ENCODE results near the gene SYTL2. TPM values are rescaled to one million over a fixed set of nuclear protein-coding genes. Genes with fewer than 3 reads are reported as not detected.
"Not testable (repeated sequence)": the region's sequence is repeated elsewhere in the genome, so short reads cannot be mapped to it uniquely, and the experiment has no call there.

The SYTL2 gene, protein sequence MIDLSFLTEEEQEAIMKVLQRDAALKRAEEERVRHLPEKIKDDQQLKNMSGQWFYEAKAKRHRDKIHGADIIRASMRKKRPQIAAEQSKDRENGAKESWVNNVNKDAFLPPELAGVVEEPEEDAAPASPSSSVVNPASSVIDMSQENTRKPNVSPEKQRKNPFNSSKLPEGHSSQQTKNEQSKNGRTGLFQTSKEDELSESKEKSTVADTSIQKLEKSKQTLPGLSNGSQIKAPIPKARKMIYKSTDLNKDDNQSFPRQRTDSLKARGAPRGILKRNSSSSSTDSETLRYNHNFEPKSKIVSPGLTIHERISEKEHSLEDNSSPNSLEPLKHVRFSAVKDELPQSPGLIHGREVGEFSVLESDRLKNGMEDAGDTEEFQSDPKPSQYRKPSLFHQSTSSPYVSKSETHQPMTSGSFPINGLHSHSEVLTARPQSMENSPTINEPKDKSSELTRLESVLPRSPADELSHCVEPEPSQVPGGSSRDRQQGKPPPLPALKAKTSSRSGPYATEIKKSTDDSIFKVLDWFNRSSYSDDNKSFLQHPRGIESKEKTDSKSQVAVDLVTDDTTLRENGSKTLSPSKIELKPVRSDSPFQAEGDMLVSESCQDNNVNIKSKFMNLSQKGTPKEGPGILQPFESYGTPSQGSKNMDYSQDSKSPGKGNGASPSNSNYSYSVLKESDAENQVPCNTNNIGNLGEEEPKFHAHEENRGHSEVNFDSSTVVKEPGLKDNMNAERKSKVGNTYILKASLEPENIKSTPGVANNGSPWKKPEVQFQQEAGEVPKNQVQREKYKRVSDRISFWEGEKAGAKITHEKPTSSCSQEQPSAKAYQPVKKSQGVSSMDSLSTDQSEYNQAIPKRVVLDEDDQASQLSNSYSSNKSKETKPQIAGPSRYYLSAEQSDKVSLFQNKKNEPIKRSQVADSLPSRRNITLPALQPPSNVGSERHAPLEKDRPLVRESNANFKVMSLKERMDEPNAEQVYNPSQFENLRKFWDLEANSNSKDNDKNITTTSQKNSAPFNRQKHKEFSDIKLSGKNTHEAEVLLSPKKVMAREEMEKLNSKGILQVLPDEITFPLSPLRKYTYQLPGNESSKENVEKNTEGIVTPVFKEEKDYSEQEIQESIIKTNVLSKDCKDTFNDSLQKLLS (N-terminal part only)
- 0.59 and 0.77 TPM in 2 replicates for total RNA-seq (2021)
- percentile 28 among the genes with signal in this experiment for Bru-seq, nascent RNA
- percentile 34 among the genes with signal in this experiment for BruChase-seq, experiment 1, labeled RNA remaining after a 2-hour chase
- BruChase-seq, experiment 2, labeled RNA remaining after a 6-hour chase: percentile 37 among the genes with signal in this experiment
- long read RNA-seq: 0 reads

DNA sequence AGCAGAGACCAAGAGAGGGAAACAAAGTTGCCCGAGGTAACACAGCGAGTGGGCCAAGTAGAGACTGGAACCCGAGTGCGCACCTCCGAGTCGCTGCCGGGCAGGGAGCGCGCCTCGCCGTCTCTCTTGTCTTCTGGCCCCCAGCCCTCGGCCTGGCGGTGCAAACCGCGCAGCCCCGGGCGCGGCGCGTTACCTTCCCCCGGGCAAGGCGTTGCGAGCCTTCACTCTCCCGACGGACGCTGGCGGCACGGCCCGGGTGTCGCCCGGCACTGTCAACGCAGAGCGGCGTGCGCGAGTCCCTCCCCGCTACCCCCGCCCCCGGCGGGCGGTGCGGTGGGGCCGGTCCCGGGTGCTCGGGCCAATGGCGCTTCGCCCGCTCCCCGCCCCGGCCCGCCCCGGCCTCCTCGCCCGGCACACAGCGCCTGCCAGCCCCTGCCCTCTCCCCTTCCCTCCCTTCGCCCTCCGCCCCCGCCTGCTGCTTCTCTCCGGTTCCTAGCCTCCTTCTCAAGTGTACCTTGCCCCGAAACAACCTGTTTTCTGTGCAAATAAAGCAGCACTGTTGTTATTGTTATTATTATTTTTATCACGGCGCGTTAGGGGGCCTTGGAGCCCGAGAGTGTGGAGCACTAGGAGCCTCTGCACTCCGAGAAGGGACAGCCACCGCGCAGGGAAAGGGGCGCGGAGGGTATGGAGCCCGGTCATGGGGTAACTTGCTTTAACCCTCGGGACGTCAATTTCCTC lies at the start of gene SYTL2:
Gene SYTL2, minus strand, starts transcription at position 271 of the 741 bp plus-strand sequence. CDS start 53,416 bp downstream, outside the sequence.
- peak; percentile 73 for DNase-seq (ENCODE audit: low spot score)
- Histone ChIP-seq H3K27ac (ENCODE audit: low read depth, low read length, poor library complexity, severe bottlenecking) (no peak within 1 kb of the TSS), H3K4me3 (ENCODE audit: low read depth, low read length, poor library complexity, severe bottlenecking) (peak within 1 kb of the TSS; percentile 42), H3K36me3 (ENCODE audit: insufficient read depth, low read length, poor library complexity, severe bottlenecking) (no peaks in the 10 kb centered on the region), H3K9me3 (ENCODE audit: low read depth, low read length, poor library complexity, severe bottlenecking) (no peaks in the 10 kb centered on the region), H3K27me3 (replicated peaks; ENCODE audit: insufficient read depth, low read depth, low read length, poor library complexity) (peaks cover 20% of the 10 kb centered on the region), H3K4me1 (ENCODE audit: insufficient read depth, low read length, poor library complexity, severe bottlenecking) (no peaks in the 10 kb centered on the region)
- intact Hi-C loops (cut with micrococcal nuclease; ENCODE audit: unreplicated experiment): no loop called here
- CTCF ChIA-PET: no interaction called here
- BruUV-seq (replicated peaks): no TSS peak
- TF ChIP-seq, protein P1, sequence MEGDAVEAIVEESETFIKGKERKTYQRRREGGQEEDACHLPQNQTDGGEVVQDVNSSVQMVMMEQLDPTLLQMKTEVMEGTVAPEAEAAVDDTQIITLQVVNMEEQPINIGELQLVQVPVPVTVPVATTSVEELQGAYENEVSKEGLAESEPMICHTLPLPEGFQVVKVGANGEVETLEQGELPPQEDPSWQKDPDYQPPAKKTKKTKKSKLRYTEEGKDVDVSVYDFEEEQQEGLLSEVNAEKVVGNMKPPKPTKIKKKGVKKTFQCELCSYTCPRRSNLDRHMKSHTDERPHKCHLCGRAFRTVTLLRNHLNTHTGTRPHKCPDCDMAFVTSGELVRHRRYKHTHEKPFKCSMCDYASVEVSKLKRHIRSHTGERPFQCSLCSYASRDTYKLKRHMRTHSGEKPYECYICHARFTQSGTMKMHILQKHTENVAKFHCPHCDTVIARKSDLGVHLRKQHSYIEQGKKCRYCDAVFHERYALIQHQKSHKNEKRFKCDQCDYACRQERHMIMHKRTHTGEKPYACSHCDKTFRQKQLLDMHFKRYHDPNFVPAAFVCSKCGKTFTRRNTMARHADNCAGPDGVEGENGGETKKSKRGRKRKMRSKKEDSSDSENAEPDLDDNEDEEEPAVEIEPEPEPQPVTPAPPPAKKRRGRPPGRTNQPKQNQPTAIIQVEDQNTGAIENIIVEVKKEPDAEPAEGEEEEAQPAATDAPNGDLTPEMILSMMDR (conservative IDR thresholded peaks at IDR 0.05; ENCODE audit: low read depth, low read length): no peak
- no peak for TF ChIP-seq EZH2 (IDR thresholded peaks at IDR 0.05; ENCODE audit: borderline replicate concordance, low read depth, low read length, poor library complexity, severe bottlenecking)
- POLR2A ChIA-PET (ENCODE audit: low non-redundant PET): no interaction called here

- H3K4me1 ChIP-seq (ENCODE audit: insufficient read depth, low read length, poor library complexity, severe bottlenecking); H3K27ac ChIP-seq (ENCODE audit: low read depth, low read length, poor library complexity, severe bottlenecking); H3K27me3 ChIP-seq (replicated peaks; ENCODE audit: insufficient read depth, low read depth, low read length, poor library complexity); H3K4me3 ChIP-seq (ENCODE audit: low read depth, low read length, poor library complexity, severe bottlenecking); POLR2A ChIA-PET (ENCODE audit: low non-redundant PET); H3K36me3 ChIP-seq (ENCODE audit: insufficient read depth, low read length, poor library complexity, severe bottlenecking); H3K9me3 ChIP-seq (ENCODE audit: low read depth, low read length, poor library complexity, severe bottlenecking); BruUV-seq (replicated peaks); DNase-seq (ENCODE audit: low spot score): not testable (repeated sequence)
- intact Hi-C loops (cut with micrococcal nuclease; ENCODE audit: unreplicated experiment): loop anchor here (5.0 to 10.0 kb wide), 2 partner anchors 333 to 745 kb away; no protein-coding TSS in a partner anchor
- CTCF ChIA-PET: interaction anchor here (0.7 kb wide), 1 partner anchor 700 kb away, joined by 12 read pairs; no protein-coding TSS in a partner anchor
Observed at GRCh38 chr11:85859541-85859940, 48.6 kb upstream of the SYTL2 start.

DNA sequence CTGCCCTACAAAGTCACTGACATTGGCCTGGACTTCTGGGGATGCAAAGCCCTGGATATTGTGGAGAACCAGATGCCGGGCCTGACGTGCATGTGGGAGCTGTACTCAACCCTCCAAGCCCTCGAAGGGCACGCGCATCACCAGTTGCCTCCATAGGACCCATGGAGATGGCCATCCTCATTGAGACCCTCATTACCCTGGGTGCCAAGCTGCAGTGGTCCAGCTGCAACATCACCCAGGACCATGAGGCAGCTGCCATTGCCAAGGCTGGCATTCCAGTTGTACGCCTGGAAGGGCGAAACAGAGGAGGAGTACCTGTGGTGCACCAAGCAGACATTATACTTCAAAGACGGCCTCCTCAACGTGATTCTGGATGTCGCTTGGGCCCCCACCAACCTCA lies 46.2 kb upstream of the SYTL2 start:
- no peak overlapping the region for H3K27ac ChIP-seq (ENCODE audit: low read depth, low read length, poor library complexity, severe bottlenecking)
- H3K36me3 ChIP-seq (ENCODE audit: insufficient read depth, low read length, poor library complexity, severe bottlenecking): no peaks in the 10 kb centered on the region
- H3K27me3 ChIP-seq (replicated peaks; ENCODE audit: insufficient read depth, low read depth, low read length, poor library complexity): no peaks in the 10 kb centered on the region
- peaks cover 13% of the 10 kb centered on the region for H3K4me1 ChIP-seq (ENCODE audit: insufficient read depth, low read length, poor library complexity, severe bottlenecking)
- intact Hi-C loops (cut with micrococcal nuclease; ENCODE audit: unreplicated experiment): loop anchor here (5.0 to 10.0 kb wide), 2 partner anchors 335 to 748 kb away; no protein-coding TSS in a partner anchor
- H3K4me3 ChIP-seq (ENCODE audit: low read depth, low read length, poor library complexity, severe bottlenecking): no peak overlapping the region
- ChIA-PET CTCF (no interaction called here), POLR2A (ENCODE audit: low non-redundant PET) (no interaction called here)
- TF ChIP-seq, protein P1 (conservative IDR thresholded peaks at IDR 0.05; ENCODE audit: low read depth, low read length): no peak
- no peak for TF ChIP-seq EZH2 (IDR thresholded peaks at IDR 0.05; ENCODE audit: borderline replicate concordance, low read depth, low read length, poor library complexity, severe bottlenecking)
- no peak for DNase-seq (ENCODE audit: low spot score)
- H3K9me3 ChIP-seq (ENCODE audit: low read depth, low read length, poor library complexity, severe bottlenecking): no peaks in the 10 kb centered on the region
- no TSS peak for BruUV-seq (replicated peaks)
